ENCODE measurements around the gene SGIP1.

GRCh38 chr1:66607458-66607857 lies 73.5 kb downstream of the SGIP1 start:
- TF ChIP-seq, protein P1, sequence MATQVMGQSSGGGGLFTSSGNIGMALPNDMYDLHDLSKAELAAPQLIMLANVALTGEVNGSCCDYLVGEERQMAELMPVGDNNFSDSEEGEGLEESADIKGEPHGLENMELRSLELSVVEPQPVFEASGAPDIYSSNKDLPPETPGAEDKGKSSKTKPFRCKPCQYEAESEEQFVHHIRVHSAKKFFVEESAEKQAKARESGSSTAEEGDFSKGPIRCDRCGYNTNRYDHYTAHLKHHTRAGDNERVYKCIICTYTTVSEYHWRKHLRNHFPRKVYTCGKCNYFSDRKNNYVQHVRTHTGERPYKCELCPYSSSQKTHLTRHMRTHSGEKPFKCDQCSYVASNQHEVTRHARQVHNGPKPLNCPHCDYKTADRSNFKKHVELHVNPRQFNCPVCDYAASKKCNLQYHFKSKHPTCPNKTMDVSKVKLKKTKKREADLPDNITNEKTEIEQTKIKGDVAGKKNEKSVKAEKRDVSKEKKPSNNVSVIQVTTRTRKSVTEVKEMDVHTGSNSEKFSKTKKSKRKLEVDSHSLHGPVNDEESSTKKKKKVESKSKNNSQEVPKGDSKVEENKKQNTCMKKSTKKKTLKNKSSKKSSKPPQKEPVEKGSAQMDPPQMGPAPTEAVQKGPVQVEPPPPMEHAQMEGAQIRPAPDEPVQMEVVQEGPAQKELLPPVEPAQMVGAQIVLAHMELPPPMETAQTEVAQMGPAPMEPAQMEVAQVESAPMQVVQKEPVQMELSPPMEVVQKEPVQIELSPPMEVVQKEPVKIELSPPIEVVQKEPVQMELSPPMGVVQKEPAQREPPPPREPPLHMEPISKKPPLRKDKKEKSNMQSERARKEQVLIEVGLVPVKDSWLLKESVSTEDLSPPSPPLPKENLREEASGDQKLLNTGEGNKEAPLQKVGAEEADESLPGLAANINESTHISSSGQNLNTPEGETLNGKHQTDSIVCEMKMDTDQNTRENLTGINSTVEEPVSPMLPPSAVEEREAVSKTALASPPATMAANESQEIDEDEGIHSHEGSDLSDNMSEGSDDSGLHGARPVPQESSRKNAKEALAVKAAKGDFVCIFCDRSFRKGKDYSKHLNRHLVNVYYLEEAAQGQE (IDR thresholded peaks at IDR 0.05; ENCODE audit: low read depth), result no peak
- TF ChIP-seq CREB1 (IDR thresholded peaks at IDR 0.05; ENCODE audit: low read depth) (no peak), EGR1 (IDR thresholded peaks at IDR 0.05) (no peak), ZBTB7A (IDR thresholded peaks at IDR 0.05; ENCODE audit: low read depth) (no peak), CEBPB (IDR thresholded peaks at IDR 0.05) (no peak), EP300 (IDR thresholded peaks at IDR 0.05; ENCODE audit: borderline replicate concordance) (no peak), TEAD4 (IDR thresholded peaks at IDR 0.05) (no peak), YY1 (IDR thresholded peaks at IDR 0.05; ENCODE audit: low read depth) (no peak), TCF12 (IDR thresholded peaks at IDR 0.05; ENCODE audit: low read depth) (no peak)
- TF ChIP-seq, protein P2, sequence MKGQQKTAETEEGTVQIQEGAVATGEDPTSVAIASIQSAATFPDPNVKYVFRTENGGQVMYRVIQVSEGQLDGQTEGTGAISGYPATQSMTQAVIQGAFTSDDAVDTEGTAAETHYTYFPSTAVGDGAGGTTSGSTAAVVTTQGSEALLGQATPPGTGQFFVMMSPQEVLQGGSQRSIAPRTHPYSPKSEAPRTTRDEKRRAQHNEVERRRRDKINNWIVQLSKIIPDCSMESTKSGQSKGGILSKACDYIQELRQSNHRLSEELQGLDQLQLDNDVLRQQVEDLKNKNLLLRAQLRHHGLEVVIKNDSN (IDR thresholded peaks at IDR 0.05), result no peak
- TF ChIP-seq, protein P3, sequence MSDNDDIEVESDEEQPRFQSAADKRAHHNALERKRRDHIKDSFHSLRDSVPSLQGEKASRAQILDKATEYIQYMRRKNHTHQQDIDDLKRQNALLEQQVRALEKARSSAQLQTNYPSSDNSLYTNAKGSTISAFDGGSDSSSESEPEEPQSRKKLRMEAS (IDR thresholded peaks at IDR 0.05), result no peak
